ENCODE data around the gene CLTC.

- TF ChIP-seq ATF4 (CRISPR knock-in tag; IDR thresholded peaks at IDR 0.05) (no peak), HOXA7 (CRISPR knock-in tag; IDR thresholded peaks at IDR 0.05) (no peak), ZNF557 (CRISPR knock-in tag; IDR thresholded peaks at IDR 0.05) (no peak), PCBP2 (optimal IDR thresholded peaks at IDR 0.05; ENCODE audit: low read depth, low read length, poor library complexity, severe bottlenecking) (no peak), NR2C2 (CRISPR knock-in tag; IDR thresholded peaks at IDR 0.05; ENCODE audit: borderline replicate concordance) (no peak), CHD2 (IDR thresholded peaks at IDR 0.05; ENCODE audit: low read depth, low read length) (no peak), NR1H2 (CRISPR knock-in tag; IDR thresholded peaks at IDR 0.05; ENCODE audit: borderline replicate concordance, low read depth) (no peak), EZH2 (conservative IDR thresholded peaks at IDR 0.05; ENCODE audit: low read depth, low read length) (no peak), KAT8 (CRISPR knock-in tag; IDR thresholded peaks at IDR 0.05) (no peak), RAD21 (CRISPR knock-in tag; IDR thresholded peaks at IDR 0.05) (no peak), CTCF (CRISPR knock-in tag; IDR thresholded peaks at IDR 0.05) (no peak)
Observed at GRCh38 chr17:59730268-59730834, 110.7 kb downstream of the CLTC start.
